Activated naive CD4-positive, alpha-beta T cell treated with Interleukin-2 at 50 U/mL for 16 hours (primary cell): ENCODE data around the gene NEK8.

Experiments
- DNase-seq: peaks from one replicate; pipeline ENCODE4 v3.0.0-alpha.2; 2020

NEK8 gene

DNA sequence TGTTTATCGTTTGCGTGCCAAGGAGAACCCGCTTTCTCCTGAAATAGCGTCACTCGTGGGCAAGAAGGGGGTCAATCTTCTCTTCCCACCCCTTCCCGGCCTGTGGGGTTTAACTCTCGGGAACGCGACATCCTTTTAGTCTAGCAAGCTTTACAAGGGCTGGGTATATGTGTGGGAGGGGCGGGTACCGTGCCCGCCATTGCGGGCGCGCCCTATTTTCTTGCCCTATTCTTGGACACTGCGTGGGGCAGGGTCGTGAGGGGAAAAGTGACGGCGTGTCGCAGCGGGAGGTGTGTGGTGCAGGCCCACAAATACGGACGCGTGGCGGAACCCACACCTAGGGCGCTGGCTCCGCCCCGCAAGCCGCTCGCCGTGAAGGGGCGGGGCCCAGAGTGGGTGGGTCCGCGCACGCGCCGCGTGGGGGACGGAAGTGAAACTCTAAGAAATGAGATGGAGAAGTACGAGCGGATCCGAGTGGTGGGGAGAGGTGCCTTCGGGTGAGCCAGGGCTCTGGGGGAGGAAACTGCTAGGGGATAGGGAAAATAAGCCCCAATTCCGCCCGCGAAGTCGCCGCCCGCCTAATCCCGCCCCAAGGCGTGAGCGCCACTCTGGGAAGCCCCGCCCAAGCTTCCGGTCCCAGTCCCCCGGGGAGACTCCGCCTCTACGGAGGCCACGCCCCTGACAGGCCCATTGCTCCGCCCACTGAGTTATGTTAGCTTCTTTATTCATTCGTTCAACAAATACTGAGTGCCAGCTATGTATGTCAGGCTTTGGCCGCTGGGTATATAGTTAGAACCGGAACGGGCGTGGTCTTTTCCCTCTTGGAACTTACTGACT lies at the start of gene NEK8:
TSS of gene NEK8 (plus strand) at position 425 of the 837 bp plus-strand sequence. CDS start at position 451, 26 bp downstream.
- DNase-seq, result peak; percentile 99

DNA sequence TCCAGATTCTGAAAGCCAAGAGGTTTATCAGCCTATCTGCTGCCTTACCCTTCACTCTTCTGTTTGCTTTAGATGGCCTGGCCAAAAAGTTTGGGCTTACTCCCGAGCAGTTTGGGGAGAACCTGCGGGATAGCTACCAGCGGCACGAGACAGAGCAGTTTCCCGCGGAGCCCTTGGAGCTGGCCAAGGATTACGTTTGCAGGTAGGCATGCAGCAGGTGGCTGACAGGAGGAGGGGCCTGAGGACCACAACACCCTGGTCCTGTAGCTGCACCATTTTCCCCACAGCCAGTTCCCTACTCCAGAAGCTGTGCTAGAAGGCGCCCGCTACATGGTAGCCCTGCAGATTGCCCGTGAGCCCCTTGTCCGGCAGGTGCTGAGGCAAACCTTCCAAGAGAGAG lies 45.9 kb upstream of the NEK8 start:
- no peak for DNase-seq

DNA sequence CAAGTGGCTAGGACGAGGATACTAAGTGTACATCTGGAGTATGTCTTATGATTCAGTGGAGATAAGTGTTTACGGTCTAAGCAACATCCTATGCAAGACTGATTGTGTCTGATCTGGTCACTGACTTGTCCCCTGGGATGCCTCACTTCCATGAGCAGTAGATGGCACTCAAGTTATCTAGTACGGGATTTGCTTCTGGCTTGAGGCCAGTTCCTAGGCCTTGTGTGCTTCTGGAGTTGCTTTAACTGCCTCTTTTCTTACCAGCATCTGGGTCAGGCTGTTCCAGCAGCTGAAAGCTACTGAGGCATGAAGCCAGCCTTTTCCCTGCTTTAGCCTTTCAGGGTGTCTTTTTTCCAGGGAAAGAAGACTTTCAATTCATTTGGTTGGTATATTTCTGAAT lies 43.6 kb upstream of the NEK8 start:
- DNase-seq, result no peak

DNA sequence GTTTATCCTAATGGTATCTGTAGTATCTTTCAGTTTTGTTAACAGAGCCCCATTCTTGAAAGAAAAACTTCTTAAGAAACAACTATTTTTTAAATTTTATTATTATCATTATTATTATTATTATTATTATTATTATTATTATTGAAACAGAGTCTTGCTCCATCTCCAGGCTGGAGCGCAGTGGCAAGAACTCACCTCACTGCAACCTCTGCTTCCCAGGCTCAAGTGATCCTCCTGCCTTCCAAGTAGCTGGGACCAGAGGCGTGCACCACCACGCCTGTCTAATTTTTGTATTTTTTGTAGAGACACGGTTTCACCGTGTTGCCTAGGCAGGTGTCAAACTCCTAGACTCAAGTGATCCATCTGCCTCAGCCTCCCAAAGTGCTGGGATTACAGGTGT lies 43.2 kb upstream of the NEK8 start:
- no peak for DNase-seq

DNA sequence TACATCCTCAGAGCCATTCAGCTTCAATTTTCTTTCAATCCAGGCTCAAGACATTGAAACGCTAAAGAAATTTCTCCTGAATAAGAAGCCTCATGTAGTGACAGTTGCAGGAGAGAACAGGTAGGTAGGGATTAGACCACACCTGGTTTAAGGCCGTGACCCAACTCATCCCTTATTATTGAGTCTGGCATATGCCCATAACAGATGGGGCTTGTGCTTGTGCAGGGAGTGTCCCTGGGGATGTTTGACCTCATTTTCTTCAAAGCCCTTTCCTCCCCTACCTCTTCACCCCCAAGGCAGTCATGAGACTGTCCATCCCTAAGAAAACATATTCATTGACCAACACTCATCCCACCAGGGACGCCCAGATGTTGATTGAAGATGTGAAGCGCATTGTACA lies 42.3 kb upstream of the NEK8 start:
- DNase-seq, result no peak

DNA sequence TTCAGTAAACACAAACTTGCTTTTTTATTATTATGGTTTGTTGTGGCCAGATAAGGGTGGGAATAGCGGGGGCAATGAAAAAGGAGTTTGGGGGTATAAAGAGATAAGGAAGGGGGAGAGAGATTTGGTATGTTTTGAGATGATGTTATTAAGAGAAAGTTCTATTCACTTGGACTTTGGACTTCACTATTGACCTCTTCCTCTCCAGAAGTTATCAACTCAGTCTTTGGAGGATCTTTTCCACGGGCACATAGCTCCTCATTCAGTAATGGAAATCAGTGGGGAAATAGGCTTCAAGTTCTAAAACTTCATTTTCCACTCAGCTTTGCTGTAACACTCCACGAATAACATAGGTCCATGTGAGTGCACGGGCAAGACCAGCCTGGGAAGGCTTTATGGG lies 40.1 kb upstream of the NEK8 start:
- no peak for DNase-seq

DNA sequence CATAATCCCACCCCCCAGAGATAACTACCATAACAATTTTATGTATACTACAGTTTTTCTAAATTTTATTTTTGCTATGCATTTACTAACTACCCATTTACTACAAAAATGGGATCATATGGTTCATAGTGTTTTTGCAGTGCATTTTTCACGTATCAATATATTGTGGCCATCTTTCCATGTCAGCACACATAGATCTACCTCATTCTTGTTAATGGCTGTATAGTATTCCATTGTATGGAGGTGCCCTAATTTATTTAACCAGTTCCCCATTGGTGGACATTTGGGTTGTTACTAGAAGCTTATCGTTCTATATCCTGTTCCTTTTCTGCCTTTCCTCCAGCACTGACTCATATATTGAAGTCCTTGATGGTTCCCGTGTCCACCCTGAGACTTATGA lies 39.6 kb upstream of the NEK8 start:
- DNase-seq, result no peak

DNA sequence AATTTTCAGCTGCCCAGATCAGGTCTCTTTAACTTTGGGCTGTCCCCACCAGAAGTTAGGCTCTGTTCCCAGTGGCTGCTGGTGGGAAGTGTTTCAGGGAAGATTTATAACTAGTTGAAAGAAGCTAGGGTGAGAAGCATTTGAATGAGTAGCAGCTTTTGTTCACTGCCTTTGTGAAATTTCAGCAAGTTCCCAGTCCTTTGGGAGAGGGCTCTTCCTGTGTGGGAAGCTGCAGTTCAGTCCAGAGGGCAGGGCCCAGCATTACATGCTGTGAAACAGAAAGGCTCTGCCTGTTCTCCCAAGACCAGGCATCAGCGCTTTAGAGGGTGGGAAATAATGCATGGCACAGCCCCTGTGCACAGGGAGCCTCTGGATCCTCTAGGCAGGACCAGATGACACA lies 34.7 kb upstream of the NEK8 start:
- no peak for DNase-seq

DNA sequence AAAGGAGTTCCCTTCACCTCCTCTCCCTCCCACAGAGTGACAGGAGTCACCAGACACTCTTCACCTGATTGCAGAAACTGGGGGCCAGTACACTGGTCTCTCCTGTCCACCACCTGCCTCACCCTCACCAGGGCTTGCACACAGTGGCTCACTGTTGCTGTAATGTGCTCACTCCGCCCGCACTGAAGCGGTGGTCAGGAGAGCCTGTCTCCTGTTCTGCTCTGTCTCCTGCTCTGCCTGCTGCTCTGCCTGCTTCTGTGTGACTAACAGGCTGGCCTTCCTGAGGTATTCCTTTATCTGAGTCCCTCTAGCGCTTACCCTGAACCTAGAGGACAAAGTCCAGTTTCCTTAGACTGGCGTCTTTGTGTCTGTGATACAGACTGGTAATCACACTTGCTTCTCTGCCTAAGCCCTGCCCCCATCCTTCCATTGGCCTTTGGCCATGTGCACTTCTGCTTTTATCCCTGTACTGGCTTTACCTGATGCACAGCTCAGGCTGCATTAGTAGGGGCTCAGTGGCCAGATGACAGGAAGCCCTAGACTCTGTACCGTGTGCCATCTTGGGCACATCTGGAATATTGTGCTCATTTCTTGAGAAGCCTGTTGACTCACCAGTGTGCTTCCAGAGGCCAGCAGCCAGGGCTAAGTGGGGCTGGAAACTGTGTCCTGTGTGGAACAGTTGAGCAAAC lies 30.2 kb upstream of the NEK8 start:
- no peak for DNase-seq

DNA sequence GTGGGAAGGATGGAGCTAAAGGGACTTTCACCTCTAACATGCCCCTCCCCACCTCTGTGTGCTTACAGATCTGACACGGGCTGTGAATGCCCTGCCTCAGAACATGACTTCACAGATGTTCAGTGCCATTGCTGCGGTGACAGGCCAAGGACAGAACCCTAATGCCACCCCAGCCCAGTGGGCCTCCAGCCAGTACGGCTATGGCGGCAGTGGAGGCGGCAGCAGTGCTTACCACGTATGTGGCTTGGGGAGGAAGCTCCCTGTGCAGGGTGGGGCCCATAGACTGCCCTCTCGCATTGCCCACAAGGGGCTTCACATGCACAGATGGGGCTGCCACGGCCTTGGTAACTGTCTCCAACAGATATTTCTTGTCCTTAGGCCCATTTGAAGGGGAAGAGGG lies 28.3 kb upstream of the NEK8 start:
- no peak for DNase-seq

DNA sequence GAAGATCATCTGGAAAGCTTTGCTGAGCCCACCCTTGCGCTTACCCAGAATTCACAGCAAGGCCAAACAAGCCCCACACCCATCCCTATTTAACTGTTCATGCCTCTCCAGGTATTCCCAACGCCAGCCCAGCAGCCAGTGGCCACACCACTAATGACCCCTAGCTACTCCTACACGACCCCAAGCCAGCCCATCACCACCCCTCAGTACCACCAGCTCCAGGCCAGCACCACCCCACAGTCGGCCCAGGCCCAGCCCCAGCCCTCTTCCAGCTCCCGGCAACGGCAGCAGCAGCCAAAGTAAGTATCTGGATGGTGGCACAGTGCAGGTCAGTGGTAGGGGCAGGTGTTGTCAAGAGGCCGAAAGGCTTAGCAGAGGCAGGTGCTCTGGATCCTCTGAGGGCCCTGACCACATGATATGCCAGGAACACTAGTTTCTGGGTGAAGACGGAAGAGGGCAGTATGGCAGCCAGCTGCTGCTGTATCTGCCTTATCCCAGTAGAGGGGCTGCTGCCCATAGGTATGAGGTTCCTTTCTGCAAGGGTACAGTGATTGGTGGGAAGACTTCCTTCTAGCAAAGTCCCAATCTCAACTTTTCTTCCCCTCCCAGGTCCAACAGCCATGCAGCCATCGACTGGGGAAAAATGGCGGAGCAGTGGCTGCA lies 27.6 kb upstream of the NEK8 start:
- no peak for DNase-seq

DNA sequence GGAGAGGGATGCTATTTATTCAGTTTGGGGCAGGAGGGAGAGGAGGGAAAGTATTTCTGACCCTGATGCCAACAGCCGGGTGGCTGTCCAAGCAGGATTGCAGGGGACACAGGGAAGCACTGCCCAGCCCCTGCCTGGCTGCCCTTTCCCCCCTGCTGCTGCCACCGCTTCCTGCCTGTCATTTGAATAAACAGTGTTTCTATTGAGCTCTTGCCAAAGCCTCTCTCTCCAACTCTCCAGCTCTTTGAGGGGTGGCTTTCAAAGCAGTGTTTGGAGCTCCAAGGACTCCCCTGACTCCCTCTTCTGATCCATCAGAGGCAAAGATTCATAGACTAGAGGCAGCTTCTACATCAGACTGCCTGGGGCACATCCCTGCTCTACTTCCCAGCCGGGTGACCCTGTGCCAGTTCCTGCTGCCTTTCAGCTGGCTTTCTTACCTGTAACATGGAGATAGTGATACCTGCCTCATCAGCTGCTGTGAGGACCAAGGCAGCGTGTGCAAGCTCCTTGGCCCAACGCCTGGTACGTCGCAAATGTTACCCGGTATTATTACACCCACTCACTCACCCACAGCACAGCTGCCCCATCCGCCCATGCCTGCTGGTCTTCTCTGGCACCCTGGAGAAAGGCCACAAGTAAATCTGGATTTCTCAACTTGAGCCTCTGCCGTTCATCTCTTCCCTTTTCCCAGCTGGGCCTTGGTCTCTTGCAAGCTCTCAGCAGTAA lies 26.4 kb upstream of the NEK8 start:
- DNase-seq, result no peak

DNA sequence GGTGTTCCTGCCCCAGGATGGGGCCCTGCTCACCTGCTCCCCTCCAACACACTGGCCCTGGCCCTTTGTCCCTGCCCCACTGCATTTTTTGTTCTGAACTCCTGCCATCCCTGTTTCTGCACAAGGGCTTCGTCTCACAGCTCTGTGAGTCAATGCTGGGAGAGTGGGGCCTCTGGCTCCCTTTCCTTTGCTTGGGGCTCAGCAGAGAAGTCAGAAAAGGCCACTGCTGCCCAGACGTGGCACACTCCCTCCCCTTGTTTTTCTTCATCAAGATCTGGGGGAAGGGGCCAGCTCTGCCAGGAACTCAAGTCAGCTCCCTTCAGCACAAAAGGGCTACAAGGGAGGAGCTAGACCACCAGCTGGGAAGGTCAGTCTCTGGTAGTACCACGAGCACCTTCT lies 25.8 kb upstream of the NEK8 start:
- DNase-seq, result no peak

DNA sequence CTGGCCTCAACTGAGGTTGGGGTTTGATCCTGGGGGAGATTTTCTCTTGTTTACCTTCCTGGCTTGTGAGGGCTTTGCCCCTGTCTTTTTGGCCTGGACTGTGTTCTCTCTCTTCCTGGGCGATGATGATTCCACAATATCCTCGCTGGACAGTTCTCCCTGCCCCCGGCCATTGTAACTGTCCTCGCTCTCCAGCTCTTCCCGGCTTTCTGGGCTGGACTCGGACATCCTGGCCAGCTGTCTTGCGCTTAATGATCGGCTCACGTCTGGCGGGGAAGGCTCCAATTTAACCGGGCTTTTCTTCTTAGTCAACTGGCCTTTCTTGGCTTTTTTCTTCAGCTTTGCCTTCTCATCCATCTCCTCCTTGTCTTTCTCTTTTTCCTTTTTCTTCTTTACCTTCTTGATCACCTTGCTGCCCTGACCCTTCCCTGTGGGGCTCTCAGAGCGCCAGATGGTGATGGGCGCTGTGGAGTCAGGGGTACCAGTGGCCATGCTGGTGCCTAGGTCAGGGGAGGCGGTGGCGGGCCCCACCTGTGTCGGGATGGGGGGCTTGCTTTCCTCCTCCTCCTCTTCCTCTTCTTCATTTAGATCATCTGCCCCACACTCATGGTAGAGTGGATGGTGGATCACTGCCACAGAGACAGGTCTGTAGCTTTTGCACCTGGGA lies 24.9 kb upstream of the NEK8 start:
- no peak for DNase-seq

DNA sequence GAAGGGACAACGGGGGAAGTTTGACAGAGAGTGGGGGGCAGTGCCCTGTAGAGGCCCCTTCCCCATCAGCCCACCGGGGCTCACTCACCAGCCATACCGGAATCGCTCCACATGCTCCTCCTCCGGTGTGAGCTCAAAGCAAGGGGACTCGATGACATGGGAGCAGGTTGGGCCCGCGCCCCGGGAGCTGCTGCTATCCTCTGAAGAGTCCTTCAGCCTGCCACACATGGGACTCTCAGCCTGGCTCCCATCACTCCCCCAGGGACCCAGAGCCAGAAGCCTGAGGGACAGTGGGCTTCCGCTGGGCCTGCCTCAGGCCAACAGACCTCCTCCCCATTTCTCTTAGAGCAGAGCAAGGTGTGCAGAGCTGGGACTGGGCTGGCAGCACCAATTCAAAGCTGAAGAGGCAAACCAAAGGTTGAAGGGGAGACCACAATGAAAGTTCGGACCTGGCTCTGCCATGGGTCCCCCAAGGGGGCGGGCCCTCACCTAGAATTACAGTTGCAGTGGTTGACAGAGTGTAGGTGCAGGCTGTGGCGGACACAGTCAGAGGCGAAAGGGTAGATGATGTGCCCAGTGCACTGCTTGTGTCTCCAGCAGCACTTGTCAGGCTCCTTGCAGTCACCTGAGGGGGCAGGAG lies 24.2 kb upstream of the NEK8 start:
- DNase-seq, result no peak

DNA sequence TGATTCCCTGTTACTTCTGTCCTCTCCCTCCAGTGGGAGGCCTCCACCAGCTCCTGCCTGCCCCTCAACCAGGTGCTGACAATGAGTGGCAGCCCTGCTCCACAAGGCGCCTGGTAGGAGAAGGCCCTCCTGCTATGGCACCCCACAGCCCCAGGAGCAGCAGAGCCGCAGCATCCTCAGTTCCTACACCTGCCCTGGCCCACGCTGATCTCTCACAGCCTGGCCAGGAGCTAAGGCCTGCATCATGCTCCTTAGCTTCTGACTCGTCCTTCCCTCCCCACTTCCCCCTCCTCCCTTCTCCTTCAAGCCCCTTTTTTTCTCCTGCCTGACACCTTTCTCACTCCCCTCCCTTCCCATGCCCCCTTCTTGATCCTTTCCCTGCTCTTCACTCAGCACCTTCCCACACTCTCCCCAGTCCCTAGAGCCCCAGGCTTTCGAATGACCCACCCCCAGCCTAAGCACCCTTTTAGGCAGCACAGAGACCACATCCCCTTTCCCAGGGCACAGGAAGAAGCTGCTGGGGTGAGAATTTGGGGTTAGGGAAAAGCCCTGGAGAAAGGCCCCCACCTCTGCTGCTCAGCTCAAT lies 23.4 kb upstream of the NEK8 start:
- no peak for DNase-seq

DNA sequence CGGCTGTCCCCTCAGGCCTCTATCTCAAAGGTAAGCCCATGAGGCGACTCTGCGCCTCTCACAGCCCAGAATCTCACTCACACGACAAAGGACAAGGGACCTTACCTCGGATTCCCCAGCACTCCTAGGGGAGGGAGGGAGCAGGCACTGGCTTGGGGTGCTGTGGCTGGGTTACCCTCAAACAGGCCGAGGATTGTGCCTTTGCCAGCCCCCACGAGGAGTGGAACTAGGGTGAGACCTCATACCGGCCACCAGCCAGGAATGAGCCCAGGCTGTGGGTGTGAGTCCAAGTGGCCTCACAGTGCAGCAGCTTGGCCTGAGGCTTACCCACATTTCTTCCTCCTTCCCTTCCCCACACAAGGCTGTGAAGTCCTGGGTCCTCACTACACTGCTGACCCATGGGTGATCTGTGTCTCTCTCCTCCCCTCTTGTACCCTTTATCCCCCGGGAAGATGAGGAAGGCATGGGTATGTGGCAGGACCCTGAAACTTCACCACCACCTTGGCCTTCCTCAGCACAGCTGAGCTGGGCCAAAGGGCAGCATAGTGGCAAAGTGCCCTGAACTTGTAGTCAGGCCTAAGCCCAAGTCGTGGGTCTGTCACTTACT lies 22.8 kb upstream of the NEK8 start:
- no peak for DNase-seq

DNA sequence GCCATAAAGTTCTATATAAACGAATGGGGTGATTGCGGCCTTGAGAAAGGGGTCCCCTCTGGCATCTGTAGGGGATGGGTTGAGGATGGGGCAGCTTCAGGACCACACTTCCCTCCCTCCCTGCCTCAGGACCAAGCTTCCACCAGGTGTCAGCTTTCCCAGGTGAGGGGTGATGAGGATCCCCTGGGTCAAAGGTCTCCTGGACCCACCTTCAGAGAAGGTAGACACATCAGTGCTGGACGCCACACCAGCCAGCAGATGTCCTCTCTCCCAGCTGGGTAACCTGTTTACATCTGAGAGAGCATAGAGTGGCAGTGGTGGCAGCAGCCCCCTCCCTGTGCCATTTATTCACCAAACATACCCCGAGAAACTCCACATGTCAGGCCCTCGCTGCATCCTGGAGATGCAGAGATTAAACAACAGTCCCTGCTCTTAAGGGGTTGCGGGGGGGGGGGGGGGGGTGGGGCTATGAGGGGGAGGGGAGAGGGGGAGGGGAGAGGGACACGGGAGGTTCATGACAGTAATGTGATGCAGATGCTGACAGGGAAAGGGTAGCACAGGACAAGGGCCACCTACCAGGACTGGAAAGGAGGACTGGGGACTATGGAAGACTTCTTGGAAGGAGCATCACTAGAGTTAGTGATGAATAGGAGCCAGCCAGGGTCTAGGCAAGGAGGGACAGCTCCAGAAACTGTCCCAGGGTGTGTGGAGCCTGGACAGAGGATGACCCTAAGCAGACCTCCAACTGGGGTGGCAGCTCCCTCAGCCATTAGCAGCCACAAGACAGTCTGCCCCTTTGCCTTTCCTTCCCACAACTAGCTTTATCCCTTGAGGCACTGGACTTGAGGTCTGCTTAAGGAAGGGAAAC lies 21.9 kb upstream of the NEK8 start:
- no peak for DNase-seq

DNA sequence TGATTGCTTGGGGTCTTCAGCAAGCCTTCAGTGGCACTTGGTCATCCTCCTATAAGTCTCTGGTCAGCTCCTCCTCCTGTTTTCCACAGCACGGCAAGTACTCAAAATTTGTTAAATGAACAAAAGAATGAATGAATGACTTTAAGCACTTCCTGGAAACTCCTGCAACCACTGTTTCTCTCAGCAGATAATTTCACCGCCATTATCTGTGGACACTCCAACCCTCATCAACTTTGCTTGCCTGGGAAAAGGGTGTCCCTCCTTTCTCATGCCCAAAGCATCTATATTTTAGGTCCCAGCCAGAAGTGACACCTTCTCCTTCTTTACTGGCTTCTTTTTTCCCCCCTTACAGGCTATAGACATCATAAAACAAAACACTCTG lies 21.3 kb upstream of the NEK8 start:
- no peak for DNase-seq
